ENCODE measurements around the gene WHRN. TPM values are rescaled to one million over a fixed set of nuclear protein-coding genes. Genes with fewer than 3 reads are reported as not detected.

Gene WHRN
- total RNA-seq, 1 donor from 2014 or later, result 6.9 TPM

GRCh38 chr9:114549697-114550330, 44.5 kb upstream of the WHRN start:
- TF ChIP-seq, protein P1, sequence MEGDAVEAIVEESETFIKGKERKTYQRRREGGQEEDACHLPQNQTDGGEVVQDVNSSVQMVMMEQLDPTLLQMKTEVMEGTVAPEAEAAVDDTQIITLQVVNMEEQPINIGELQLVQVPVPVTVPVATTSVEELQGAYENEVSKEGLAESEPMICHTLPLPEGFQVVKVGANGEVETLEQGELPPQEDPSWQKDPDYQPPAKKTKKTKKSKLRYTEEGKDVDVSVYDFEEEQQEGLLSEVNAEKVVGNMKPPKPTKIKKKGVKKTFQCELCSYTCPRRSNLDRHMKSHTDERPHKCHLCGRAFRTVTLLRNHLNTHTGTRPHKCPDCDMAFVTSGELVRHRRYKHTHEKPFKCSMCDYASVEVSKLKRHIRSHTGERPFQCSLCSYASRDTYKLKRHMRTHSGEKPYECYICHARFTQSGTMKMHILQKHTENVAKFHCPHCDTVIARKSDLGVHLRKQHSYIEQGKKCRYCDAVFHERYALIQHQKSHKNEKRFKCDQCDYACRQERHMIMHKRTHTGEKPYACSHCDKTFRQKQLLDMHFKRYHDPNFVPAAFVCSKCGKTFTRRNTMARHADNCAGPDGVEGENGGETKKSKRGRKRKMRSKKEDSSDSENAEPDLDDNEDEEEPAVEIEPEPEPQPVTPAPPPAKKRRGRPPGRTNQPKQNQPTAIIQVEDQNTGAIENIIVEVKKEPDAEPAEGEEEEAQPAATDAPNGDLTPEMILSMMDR (IDR thresholded peaks at IDR 0.05), result no peak
- H3K36me3 Mint-ChIP-seq (ENCODE audit: low read depth), result no peaks in the 10 kb centered on the region
- no peak overlapping the region for H3K27ac Mint-ChIP-seq (ENCODE audit: unreplicated experiment)
- peaks cover 2% of the 10 kb centered on the region for H3K27me3 Mint-ChIP-seq (ENCODE audit: low read depth)
- no peak for DNase-seq (ENCODE audit: low spot score)
- H3K4me3 Mint-ChIP-seq (ENCODE audit: unreplicated experiment), result no peak overlapping the region
- H3K4me1 Mint-ChIP-seq (ENCODE audit: low read depth), result peaks cover 14% of the 10 kb centered on the region
- no peaks in the 10 kb centered on the region for H3K9me3 Mint-ChIP-seq (ENCODE audit: low read depth)

DNA sequence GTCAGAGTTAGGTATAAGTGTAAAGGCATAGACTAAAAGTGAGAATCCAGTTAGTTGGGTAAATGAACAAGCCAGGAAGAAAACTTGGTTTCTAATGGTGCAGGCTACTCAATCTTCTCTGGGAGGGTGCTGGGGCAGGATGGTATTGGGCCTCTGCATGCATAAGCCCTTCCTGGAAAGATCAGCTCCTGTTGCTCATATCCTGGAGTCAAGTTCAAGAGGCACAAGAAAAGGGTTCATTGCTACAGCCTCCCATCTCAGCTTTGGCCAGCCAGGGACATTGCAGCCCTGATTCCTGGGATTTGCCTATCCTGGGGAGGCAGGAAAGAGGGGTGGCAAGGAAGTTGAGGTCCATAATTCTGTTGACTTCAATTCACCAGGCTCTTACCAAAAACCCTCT, 41.6 kb upstream of the WHRN start:
- no peak for DNase-seq (ENCODE audit: low spot score)
- H3K4me3 Mint-ChIP-seq (ENCODE audit: unreplicated experiment), result no peak overlapping the region
- TF ChIP-seq, protein P1 (IDR thresholded peaks at IDR 0.05), result no peak
- peaks cover 7% of the 10 kb centered on the region for H3K27me3 Mint-ChIP-seq (ENCODE audit: low read depth)
- no peak overlapping the region for H3K27ac Mint-ChIP-seq (ENCODE audit: unreplicated experiment)
- H3K4me1 Mint-ChIP-seq (ENCODE audit: low read depth), result peaks cover 3% of the 10 kb centered on the region
- H3K9me3 Mint-ChIP-seq (ENCODE audit: low read depth), result no peaks in the 10 kb centered on the region
- no peaks in the 10 kb centered on the region for H3K36me3 Mint-ChIP-seq (ENCODE audit: low read depth)

DNA sequence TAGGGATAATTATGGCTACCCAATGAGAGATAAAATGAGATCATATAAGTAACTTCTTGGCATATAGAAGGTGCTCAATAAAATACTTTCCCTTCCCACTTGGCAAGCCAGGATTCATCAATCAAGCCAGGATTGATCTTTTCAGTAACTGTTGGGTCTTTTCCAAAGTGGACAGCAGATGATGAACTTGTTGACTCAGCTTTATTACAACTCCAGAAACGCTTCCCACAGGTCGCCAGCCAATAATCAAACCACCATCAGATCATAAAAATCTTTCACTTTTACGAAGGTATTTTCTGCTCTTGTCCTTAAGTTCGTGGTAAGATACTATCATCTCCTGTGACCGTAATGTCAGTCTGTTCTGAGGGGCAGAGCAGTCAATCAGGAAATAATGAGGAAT, 39.8 kb upstream of the WHRN start:
- peaks cover 7% of the 10 kb centered on the region for H3K27me3 Mint-ChIP-seq (ENCODE audit: low read depth)
- TF ChIP-seq, protein P1 (IDR thresholded peaks at IDR 0.05), result no peak

DNA sequence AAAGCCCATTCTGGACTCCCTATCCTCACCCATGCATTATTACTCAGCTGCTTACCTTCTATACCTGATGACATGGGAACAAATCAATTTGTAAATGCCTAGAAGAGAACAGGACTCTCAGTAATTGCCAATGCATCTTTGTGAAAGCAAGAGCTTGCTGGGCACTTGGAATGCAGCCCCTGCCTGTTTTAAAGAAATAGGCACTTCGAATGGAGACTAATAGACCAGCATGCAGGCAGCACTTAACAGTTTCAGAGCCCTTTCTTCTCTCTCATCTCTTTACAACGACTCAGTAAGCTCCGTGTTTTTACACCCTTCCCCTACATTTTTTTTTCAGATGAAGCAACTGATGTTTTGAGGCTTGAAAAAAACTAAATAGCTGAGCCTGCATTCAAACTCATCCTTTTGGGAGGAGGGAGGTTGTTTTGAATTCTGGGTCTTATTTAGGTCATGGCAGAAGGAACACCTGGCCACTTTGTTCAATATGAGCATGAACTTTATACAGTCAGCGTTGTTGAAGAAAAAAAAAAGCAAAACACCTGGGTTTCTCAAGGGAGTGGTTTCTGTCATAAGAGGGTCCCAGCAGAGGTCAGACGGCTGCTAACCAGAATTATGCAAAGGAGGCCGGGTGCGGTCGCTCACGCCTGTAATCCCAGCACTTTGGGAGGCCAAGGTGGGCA, 34.6 kb upstream of the WHRN start:
- Mint-ChIP-seq H3K4me1 (ENCODE audit: low read depth) (no peaks in the 10 kb centered on the region), H3K4me3 (ENCODE audit: unreplicated experiment) (no peak overlapping the region), H3K27ac (ENCODE audit: unreplicated experiment) (no peak overlapping the region), H3K36me3 (ENCODE audit: low read depth) (no peaks in the 10 kb centered on the region), H3K27me3 (ENCODE audit: low read depth) (peaks cover 13% of the 10 kb centered on the region), H3K9me3 (ENCODE audit: low read depth) (no peaks in the 10 kb centered on the region)
- no peak for DNase-seq (ENCODE audit: low spot score)
- TF ChIP-seq, protein P1 (IDR thresholded peaks at IDR 0.05), result no peak

More for the DNA sequence above, 39.8 kb upstream of the WHRN start:
- Mint-ChIP-seq H3K4me1 (ENCODE audit: low read depth) (no peaks in the 10 kb centered on the region), H3K27ac (ENCODE audit: unreplicated experiment) (no peak overlapping the region), H3K9me3 (ENCODE audit: low read depth) (no peaks in the 10 kb centered on the region), H3K36me3 (ENCODE audit: low read depth) (no peaks in the 10 kb centered on the region), H3K4me3 (ENCODE audit: unreplicated experiment) (no peak overlapping the region)
- no peak for DNase-seq (ENCODE audit: low spot score)

DNA sequence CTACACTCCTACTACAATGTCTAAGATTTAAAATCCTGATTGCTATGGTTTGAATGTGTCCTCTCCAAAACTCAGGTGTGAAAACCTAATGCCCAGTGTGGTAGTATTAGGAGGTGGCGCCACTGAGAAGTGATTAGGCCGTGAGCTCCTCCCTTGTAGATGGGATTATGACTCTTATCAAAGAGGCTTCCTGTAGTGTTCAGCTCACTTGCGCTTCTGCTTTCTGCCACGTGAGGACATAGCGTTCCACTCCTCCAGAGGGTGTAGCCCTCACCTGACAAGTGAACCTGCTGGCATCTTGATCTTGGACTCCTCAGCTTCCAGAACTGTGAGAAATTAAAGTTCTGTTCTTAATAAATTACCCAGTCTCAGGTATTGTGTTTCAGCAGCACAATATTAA, 33.0 kb upstream of the WHRN start:
- Mint-ChIP-seq H3K27ac (ENCODE audit: unreplicated experiment) (no peak overlapping the region), H3K36me3 (ENCODE audit: low read depth) (no peaks in the 10 kb centered on the region), H3K4me1 (ENCODE audit: low read depth) (no peaks in the 10 kb centered on the region), H3K9me3 (ENCODE audit: low read depth) (no peaks in the 10 kb centered on the region), H3K4me3 (ENCODE audit: unreplicated experiment) (no peak overlapping the region), H3K27me3 (ENCODE audit: low read depth) (peaks cover 8% of the 10 kb centered on the region)
- TF ChIP-seq, protein P1 (IDR thresholded peaks at IDR 0.05), result no peak
- no peak for DNase-seq (ENCODE audit: low spot score)
